GM12865 (cell line): Measurements from ENCODE around the gene IGFBP6.
"Not testable (repeated sequence)": the region's sequence is repeated elsewhere in the genome, so short reads cannot be mapped to it uniquely, and the experiment has no call there.

Experiments used
- DNase-seq: peaks from one replicate; pipeline ENCODE4 v3.0.0; 2010; ENCODE audit warnings: low read depth
- H3K4me3 ChIP-seq: 2 replicates; pipeline ENCODE4 v1.5.1; 2011; ENCODE audit warnings: mild to moderate bottlenecking, low read depth, low read length, control low read depth
- TF ChIP-seq, protein P1 (sequence below): IDR thresholded peaks from 2 replicates; pipeline ENCODE4 v1.5.1; 2011; ENCODE audit warnings: low read length, control low read depth, low read depth, inconsistent platforms; ENCODE audit not compliant: insufficient read depth; ENCODE audit errors: missing control alignments

The IGFBP6 gene

GRCh38 chr12:53101931-53102781 lies 4.7 kb downstream of the IGFBP6 start:
- TF ChIP-seq, protein P1, sequence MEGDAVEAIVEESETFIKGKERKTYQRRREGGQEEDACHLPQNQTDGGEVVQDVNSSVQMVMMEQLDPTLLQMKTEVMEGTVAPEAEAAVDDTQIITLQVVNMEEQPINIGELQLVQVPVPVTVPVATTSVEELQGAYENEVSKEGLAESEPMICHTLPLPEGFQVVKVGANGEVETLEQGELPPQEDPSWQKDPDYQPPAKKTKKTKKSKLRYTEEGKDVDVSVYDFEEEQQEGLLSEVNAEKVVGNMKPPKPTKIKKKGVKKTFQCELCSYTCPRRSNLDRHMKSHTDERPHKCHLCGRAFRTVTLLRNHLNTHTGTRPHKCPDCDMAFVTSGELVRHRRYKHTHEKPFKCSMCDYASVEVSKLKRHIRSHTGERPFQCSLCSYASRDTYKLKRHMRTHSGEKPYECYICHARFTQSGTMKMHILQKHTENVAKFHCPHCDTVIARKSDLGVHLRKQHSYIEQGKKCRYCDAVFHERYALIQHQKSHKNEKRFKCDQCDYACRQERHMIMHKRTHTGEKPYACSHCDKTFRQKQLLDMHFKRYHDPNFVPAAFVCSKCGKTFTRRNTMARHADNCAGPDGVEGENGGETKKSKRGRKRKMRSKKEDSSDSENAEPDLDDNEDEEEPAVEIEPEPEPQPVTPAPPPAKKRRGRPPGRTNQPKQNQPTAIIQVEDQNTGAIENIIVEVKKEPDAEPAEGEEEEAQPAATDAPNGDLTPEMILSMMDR, result no peak
- no peak for DNase-seq
- H3K4me3 ChIP-seq, result no peak overlapping the region

DNA sequence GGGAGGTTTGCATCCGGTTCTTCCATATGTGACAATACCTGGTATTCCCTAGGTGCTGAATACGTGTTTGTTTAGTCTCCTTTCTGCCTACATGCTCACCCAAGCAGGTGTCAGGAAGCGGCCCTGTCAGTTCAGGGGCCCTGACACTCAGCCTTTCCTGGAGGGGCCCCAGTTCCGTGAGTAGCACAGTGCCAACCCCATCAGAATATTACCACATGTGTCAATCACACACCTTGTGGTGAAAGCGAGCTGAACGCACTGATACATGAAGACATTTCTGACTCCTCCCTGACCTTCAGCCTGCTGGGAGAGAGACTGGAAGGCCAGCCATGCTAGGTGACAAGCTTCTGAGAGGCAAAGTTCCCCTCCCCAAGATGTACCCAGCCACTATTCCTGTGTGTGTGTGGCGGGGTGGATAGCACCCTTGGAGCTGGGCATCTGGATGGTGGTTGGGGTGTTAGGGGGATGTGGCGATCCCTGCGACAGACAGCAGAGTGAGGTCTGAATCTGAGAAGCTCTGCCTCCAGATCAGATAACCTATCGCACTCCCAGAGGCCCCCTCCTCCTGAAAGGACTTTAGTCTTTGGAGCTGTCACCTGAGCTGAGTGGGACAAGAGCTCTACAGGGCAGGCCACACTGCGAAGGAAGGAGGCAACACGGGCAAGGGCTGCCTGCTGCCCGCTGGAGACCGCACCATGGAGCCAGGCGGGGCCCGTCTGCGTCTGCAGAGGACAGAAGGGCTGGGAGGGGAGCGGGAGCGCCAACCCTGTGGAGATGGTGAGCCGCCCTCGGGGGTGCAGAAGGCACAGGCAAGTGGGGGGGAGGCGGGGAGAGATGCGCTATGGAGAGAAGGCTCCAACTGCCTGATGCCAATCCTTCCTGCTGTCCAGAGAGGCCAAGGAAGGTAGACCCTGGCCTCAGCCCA lies 5.7 kb downstream of the IGFBP6 start, which contains the start of gene SOAT2:
TSS of gene SOAT2 (plus strand) at position 604 of the 925 bp plus-strand sequence. CDS start at position 696, 92 bp downstream.
- peak; percentile 85 for DNase-seq
- no peak within 1 kb of the TSS for H3K4me3 ChIP-seq
- TF ChIP-seq, protein P1, result no peak

GRCh38 chr12:53103860-53104305 lies 6.4 kb downstream of the IGFBP6 start:
- DNase-seq, result peak; percentile 62
- TF ChIP-seq, protein P1, result no peak
- no peak overlapping the region for H3K4me3 ChIP-seq

DNA sequence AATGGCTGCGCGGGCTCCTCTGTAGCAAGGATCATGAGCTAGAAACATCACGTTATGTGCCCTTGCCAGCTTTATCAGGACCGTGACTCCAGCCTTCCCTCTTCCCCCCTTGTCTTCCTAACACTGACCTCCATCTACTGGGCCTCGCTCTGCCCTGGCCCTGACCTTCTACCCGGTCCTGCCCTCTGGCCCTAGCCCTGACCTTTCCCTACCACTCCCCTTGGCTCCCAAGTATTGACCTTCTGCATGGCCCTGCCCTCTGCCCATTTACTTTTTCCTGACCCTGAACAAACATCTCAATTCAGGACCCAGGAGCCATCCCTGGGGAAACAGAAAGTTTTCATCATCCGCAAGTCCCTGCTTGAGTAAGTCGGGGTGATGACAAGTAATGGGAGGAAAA lies 7.8 kb downstream of the IGFBP6 start:
- H3K4me3 ChIP-seq, result no peak overlapping the region
- TF ChIP-seq, protein P1, result no peak
- DNase-seq, result no peak

DNA sequence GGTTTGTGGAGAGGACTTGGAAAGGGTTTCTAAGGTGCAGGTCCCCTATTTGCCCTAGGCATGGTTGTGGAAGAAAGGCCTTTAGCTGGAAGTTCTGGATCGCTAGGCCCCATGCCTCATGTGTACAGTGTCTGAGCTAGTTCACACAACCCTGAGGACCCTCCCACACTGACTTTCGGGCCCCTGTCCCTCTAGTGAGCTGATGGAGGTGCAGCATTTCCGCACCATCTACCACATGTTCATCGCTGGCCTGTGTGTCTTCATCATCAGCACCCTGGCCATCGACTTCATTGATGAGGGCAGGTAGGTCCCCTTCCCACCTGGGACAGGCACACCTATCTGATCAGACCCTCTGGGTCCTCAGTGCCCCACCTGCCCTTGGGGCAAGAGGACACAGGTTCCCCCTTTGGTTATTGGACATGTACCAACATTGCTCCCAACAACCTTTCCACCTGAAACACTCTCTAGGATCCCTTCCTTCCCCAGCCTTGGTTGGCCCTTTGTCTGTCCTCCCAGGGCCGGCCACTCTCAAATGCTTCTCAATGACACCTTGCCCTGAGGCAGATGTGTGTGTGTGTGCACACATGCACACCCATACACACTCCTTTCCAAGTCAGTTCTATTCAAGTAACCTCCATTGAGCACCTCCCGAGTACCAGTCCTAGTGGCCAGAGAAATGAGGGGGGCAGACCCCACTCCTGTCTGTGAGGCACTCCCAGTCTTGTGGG lies 8.4 kb downstream of the IGFBP6 start:
- H3K4me3 ChIP-seq, result no peak overlapping the region
- TF ChIP-seq, protein P1, result no peak
- DNase-seq, result no peak

DNA sequence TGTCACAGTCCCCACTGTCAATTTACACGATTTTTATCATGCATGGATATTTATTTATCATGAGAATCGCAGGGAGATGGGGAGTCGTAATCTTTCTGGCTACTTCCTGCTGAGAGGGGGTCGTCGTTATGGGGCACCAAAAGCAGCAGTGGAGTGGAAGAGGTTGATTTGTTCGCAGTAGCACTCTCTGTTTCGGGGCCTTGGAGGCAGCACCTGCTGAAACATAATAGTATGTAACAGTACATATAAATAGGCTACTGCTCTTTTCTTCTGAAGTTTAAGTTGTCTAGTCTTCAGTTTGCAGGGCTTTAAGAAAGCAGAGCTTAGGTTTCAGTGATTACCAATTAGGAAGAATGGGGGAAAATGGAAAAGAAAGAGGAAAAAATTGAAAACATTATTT lies 9.7 kb downstream of the IGFBP6 start:
- no peak overlapping the region for H3K4me3 ChIP-seq
- DNase-seq, result no peak
- TF ChIP-seq, protein P1, result no peak

DNA sequence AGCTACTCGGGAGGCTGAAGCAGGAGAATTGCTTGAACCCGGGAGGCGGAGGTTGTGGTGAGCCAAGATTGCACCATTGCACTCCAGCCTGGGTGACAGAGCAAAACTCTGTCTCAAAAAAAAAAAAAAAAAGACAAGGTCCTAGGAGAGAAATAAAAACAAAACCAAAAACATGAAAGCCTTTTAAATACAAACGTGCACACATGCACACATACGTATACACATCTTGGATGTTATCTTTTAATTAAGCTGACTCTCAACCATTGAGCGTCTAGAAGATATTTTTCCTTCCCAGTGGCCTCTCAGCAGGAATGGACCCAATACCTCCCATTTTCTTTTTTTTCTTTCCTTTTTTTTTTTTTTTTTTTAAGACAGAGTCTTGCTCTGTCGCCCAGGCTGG lies 15.0 kb downstream of the IGFBP6 start:
- not testable (repeated sequence) for H3K4me3 ChIP-seq, DNase-seq
